ENCODE data around the gene PRKN.

PRKN gene

DNA sequence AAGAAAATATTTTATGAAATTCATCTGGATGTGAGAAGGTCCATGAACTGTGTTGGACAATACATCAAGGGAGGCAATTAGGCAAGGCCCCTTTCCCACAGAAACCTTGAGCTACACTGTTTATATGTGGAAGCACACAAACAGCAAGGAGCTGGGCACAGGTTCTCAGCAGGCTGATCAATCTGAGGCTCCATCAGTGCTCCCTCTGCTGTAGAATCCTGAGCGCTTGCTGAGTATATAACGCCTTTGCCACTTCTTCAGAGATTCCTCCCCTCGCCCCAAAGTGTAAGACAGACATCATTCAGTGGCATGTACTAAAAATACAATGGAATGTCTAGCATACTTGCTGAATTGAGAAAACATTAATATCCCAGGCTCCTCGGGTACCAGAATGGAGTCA lies 146.9 kb downstream of the PRKN start:
- ChIA-PET POLR2A (no interaction called here), CTCF (no interaction called here)
- Histone ChIP-seq H3K27ac (ENCODE audit: extremely low read depth, low read depth, low read length) (no peak overlapping the region), H3K36me3 (ENCODE audit: control insufficient read depth in 2 of 2, insufficient read depth in 1 of 2, low read length in 2 of 2) (no peaks in the 10 kb centered on the region), H3K9me3 (ENCODE audit: control insufficient read depth, insufficient read depth, low read depth, low read length) (no peaks in the 10 kb centered on the region), H3K4me1 (ENCODE audit: control insufficient read depth, insufficient read depth, low read length) (peaks cover 4% of the 10 kb centered on the region; the same call in 1 of the 2 replicates), H3K4me3 (ENCODE audit: low read depth, low read length) (no peak overlapping the region)
- TF ChIP-seq, protein P1, sequence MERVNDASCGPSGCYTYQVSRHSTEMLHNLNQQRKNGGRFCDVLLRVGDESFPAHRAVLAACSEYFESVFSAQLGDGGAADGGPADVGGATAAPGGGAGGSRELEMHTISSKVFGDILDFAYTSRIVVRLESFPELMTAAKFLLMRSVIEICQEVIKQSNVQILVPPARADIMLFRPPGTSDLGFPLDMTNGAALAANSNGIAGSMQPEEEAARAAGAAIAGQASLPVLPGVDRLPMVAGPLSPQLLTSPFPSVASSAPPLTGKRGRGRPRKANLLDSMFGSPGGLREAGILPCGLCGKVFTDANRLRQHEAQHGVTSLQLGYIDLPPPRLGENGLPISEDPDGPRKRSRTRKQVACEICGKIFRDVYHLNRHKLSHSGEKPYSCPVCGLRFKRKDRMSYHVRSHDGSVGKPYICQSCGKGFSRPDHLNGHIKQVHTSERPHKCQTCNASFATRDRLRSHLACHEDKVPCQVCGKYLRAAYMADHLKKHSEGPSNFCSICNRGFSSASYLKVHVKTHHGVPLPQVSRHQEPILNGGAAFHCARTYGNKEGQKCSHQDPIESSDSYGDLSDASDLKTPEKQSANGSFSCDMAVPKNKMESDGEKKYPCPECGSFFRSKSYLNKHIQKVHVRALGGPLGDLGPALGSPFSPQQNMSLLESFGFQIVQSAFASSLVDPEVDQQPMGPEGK (tag by site-specific recombination; IDR thresholded peaks at IDR 0.05), result no peak
- TF ChIP-seq, protein P2, sequence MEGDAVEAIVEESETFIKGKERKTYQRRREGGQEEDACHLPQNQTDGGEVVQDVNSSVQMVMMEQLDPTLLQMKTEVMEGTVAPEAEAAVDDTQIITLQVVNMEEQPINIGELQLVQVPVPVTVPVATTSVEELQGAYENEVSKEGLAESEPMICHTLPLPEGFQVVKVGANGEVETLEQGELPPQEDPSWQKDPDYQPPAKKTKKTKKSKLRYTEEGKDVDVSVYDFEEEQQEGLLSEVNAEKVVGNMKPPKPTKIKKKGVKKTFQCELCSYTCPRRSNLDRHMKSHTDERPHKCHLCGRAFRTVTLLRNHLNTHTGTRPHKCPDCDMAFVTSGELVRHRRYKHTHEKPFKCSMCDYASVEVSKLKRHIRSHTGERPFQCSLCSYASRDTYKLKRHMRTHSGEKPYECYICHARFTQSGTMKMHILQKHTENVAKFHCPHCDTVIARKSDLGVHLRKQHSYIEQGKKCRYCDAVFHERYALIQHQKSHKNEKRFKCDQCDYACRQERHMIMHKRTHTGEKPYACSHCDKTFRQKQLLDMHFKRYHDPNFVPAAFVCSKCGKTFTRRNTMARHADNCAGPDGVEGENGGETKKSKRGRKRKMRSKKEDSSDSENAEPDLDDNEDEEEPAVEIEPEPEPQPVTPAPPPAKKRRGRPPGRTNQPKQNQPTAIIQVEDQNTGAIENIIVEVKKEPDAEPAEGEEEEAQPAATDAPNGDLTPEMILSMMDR (tag by site-specific recombination; IDR thresholded peaks at IDR 0.05), result no peak
- TF ChIP-seq ZNF654 (tag by site-specific recombination; IDR thresholded peaks at IDR 0.05; ENCODE audit: low read depth) (no peak), KLF8 (tag by site-specific recombination; IDR thresholded peaks at IDR 0.05) (no peak), REPIN1 (tag by site-specific recombination; IDR thresholded peaks at IDR 0.05; ENCODE audit: low read depth) (no peak), ZFP37 (tag by site-specific recombination; IDR thresholded peaks at IDR 0.05) (no peak), ZFP41 (tag by site-specific recombination; IDR thresholded peaks at IDR 0.05; ENCODE audit: borderline replicate concordance) (no peak)
- TF ChIP-seq, protein P3, sequence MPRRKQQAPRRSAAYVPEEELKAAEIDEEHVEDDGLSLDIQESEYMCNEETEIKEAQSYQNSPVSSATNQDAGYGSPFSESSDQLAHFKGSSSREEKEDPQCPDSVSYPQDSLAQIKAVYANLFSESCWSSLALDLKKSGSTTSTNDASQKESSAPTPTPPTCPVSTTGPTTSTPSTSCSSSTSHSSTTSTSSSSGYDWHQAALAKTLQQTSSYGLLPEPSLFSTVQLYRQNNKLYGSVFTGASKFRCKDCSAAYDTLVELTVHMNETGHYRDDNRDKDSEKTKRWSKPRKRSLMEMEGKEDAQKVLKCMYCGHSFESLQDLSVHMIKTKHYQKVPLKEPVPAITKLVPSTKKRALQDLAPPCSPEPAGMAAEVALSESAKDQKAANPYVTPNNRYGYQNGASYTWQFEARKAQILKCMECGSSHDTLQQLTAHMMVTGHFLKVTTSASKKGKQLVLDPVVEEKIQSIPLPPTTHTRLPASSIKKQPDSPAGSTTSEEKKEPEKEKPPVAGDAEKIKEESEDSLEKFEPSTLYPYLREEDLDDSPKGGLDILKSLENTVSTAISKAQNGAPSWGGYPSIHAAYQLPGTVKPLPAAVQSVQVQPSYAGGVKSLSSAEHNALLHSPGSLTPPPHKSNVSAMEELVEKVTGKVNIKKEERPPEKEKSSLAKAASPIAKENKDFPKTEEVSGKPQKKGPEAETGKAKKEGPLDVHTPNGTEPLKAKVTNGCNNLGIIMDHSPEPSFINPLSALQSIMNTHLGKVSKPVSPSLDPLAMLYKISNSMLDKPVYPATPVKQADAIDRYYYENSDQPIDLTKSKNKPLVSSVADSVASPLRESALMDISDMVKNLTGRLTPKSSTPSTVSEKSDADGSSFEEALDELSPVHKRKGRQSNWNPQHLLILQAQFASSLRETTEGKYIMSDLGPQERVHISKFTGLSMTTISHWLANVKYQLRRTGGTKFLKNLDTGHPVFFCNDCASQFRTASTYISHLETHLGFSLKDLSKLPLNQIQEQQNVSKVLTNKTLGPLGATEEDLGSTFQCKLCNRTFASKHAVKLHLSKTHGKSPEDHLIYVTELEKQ (tag by site-specific recombination; IDR thresholded peaks at IDR 0.05; ENCODE audit: borderline replicate concordance), result no peak
- TF ChIP-seq, protein P4, sequence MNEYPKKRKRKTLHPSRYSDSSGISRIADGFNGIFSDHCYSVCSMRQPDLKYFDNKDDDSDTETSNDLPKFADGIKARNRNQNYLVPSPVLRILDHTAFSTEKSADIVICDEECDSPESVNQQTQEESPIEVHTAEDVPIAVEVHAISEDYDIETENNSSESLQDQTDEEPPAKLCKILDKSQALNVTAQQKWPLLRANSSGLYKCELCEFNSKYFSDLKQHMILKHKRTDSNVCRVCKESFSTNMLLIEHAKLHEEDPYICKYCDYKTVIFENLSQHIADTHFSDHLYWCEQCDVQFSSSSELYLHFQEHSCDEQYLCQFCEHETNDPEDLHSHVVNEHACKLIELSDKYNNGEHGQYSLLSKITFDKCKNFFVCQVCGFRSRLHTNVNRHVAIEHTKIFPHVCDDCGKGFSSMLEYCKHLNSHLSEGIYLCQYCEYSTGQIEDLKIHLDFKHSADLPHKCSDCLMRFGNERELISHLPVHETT (tag by site-specific recombination; IDR thresholded peaks at IDR 0.05), result no peak
- TF ChIP-seq, protein P5, sequence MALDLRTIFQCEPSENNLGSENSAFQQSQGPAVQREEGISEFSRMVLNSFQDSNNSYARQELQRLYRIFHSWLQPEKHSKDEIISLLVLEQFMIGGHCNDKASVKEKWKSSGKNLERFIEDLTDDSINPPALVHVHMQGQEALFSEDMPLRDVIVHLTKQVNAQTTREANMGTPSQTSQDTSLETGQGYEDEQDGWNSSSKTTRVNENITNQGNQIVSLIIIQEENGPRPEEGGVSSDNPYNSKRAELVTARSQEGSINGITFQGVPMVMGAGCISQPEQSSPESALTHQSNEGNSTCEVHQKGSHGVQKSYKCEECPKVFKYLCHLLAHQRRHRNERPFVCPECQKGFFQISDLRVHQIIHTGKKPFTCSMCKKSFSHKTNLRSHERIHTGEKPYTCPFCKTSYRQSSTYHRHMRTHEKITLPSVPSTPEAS (tag by site-specific recombination; IDR thresholded peaks at IDR 0.05), result no peak

DNA sequence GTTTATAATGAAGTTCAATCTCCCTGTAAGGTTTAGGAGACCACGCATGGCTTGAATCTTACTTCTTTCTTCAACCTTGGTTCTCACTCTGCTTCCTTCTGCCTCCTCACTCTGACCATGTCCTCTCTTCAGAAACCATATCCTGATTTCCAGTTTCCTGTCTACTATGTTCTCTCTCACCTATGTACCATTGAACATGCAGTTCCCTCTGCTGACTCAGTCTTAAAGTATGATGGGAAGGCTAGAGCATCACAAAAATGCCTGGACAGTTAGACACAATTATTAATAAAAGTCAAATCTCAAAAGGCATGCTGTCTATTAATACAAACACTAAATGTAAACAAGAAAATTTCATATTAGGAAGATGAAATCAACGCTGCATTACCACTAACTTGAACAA lies 151.6 kb downstream of the PRKN start:
- Histone ChIP-seq H3K9me3 (ENCODE audit: control insufficient read depth, insufficient read depth, low read depth, low read length) (no peaks in the 10 kb centered on the region), H3K36me3 (ENCODE audit: control insufficient read depth in 2 of 2, insufficient read depth in 1 of 2, low read length in 2 of 2) (no peaks in the 10 kb centered on the region), H3K4me1 (ENCODE audit: control insufficient read depth, insufficient read depth, low read length) (no peaks in the 10 kb centered on the region), H3K4me3 (ENCODE audit: low read depth, low read length) (no peak overlapping the region), H3K27ac (ENCODE audit: extremely low read depth, low read depth, low read length) (no peak overlapping the region)
- POLR2A ChIA-PET, result no interaction called here
- CTCF ChIA-PET, result no interaction called here
- no peak for TF ChIP-seq KLF10 (tag by site-specific recombination; IDR thresholded peaks at IDR 0.05)
- TF ChIP-seq, protein P6, sequence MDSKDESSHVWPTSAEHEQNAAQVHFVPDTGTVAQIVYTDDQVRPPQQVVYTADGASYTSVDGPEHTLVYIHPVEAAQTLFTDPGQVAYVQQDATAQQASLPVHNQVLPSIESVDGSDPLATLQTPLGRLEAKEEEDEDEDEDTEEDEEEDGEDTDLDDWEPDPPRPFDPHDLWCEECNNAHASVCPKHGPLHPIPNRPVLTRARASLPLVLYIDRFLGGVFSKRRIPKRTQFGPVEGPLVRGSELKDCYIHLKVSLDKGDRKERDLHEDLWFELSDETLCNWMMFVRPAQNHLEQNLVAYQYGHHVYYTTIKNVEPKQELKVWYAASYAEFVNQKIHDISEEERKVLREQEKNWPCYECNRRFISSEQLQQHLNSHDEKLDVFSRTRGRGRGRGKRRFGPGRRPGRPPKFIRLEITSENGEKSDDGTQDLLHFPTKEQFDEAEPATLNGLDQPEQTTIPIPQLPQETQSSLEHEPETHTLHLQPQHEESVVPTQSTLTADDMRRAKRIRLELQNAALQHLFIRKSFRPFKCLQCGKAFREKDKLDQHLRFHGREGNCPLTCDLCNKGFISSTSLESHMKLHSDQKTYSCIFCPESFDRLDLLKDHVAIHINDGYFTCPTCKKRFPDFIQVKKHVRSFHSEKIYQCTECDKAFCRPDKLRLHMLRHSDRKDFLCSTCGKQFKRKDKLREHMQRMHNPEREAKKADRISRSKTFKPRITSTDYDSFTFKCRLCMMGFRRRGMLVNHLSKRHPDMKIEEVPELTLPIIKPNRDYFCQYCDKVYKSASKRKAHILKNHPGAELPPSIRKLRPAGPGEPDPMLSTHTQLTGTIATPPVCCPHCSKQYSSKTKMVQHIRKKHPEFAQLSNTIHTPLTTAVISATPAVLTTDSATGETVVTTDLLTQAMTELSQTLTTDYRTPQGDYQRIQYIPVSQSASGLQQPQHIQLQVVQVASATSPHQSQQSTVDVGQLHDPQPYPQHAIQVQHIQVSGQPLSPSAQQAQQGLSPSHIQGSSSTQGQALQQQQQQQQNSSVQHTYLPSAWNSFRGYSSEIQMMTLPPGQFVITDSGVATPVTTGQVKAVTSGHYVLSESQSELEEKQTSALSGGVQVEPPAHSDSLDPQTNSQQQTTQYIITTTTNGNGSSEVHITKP (tag by site-specific recombination; IDR thresholded peaks at IDR 0.05), result no peak
- TF ChIP-seq ZNF768 (tag by site-specific recombination; IDR thresholded peaks at IDR 0.05), result no peak
- no peak for TF ChIP-seq ZNF701 (tag by site-specific recombination; IDR thresholded peaks at IDR 0.05)
- TF ChIP-seq, protein P7, sequence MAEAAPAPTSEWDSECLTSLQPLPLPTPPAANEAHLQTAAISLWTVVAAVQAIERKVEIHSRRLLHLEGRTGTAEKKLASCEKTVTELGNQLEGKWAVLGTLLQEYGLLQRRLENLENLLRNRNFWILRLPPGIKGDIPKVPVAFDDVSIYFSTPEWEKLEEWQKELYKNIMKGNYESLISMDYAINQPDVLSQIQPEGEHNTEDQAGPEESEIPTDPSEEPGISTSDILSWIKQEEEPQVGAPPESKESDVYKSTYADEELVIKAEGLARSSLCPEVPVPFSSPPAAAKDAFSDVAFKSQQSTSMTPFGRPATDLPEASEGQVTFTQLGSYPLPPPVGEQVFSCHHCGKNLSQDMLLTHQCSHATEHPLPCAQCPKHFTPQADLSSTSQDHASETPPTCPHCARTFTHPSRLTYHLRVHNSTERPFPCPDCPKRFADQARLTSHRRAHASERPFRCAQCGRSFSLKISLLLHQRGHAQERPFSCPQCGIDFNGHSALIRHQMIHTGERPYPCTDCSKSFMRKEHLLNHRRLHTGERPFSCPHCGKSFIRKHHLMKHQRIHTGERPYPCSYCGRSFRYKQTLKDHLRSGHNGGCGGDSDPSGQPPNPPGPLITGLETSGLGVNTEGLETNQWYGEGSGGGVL (tag by site-specific recombination; IDR thresholded peaks at IDR 0.05), result no peak
- TF ChIP-seq, protein P8, sequence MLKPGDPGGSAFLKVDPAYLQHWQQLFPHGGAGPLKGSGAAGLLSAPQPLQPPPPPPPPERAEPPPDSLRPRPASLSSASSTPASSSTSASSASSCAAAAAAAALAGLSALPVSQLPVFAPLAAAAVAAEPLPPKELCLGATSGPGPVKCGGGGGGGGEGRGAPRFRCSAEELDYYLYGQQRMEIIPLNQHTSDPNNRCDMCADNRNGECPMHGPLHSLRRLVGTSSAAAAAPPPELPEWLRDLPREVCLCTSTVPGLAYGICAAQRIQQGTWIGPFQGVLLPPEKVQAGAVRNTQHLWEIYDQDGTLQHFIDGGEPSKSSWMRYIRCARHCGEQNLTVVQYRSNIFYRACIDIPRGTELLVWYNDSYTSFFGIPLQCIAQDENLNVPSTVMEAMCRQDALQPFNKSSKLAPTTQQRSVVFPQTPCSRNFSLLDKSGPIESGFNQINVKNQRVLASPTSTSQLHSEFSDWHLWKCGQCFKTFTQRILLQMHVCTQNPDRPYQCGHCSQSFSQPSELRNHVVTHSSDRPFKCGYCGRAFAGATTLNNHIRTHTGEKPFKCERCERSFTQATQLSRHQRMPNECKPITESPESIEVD (tag by site-specific recombination; IDR thresholded peaks at IDR 0.05), result no peak
- no peak for TF ChIP-seq SCRT1 (tag by site-specific recombination; IDR thresholded peaks at IDR 0.05; ENCODE audit: borderline replicate concordance)
